ENCODE results near the gene ECEL1. TPM values are rescaled to one million over a fixed set of nuclear protein-coding genes. Genes with fewer than 3 reads are reported as not detected.

ECEL1 gene
- total and polyA plus RNA-seq, 2 of the 4 experiments (the other 2 are of a cell fraction) = not detected

DNA sequence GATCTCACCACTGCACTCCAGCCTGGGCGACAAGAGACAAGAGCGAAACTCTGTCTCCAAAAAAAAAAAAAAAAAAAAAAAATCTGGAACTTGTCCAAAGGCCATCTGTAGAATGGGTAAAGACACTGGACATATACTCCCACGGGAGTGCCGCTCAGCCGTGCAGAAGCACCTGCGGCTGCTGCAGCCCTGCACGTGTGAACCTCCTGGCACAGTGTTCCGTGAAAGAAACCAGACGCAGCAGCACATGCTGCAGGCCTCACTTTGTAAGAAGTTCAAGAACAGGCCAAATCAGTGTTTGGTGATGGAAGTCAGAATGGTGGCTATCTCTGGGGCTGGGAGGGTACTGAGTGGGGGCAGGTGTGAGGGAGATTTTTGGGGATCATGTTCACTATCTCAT, 44.8 kb upstream of the ECEL1 start:
- ChIA-PET CTCF (no interaction called here), POLR2A (ENCODE audit: unreplicated experiment) (no interaction called here)
- Histone ChIP-seq H2AK9ac (replicated peaks; ENCODE audit: low read depth, low read length, poor library complexity) (no peak overlapping the region), H3K27me3 (ENCODE audit: control insufficient read depth, insufficient read depth, low read length) (peaks cover 20% of the 10 kb centered on the region), H4K5ac (ENCODE audit: low read depth, low read length) (no peak overlapping the region), H3K18ac (ENCODE audit: low read depth, low read length) (no peak overlapping the region), H2BK15ac (ENCODE audit: low read depth, low read length) (no peak overlapping the region), H3K4me1 (ENCODE audit: control insufficient read depth, insufficient read depth, low read length) (no peaks in the 10 kb centered on the region), H2BK5ac (ENCODE audit: low read depth, low read length, poor library complexity, severe bottlenecking) (no peak overlapping the region), H3K27ac (ENCODE audit: insufficient read depth, low read length) (no peak overlapping the region), H3K9me1 (ENCODE audit: insufficient read depth, low read length) (no peaks in the 10 kb centered on the region), H3K9ac (ENCODE audit: low read depth, low read length) (no peak overlapping the region), H3K4me2 (ENCODE audit: low read depth, low read length) (no peak overlapping the region), H3K14ac (replicated peaks; ENCODE audit: low read depth, low read length) (no peak overlapping the region), H3K9me3 (ENCODE audit: control insufficient read depth, insufficient read depth, low read length) (peaks cover 6% of the 10 kb centered on the region), H4K91ac (ENCODE audit: insufficient read depth, low read depth, low read length) (no peak overlapping the region), H3K4me3 (ENCODE audit: insufficient read depth, low read depth, low read length) (no peak overlapping the region), H2AFZ (replicated peaks; ENCODE audit: low read length, poor library complexity) (no peak overlapping the region), H3K4ac (ENCODE audit: low read depth, low read length) (no peak overlapping the region), H4K20me1 (ENCODE audit: insufficient read depth, low read length) (no peaks in the 10 kb centered on the region), H3K36me3 (ENCODE audit: control insufficient read depth, insufficient read depth, low read length) (no peaks in the 10 kb centered on the region), H2BK20ac (ENCODE audit: low read depth, low read length) (no peak overlapping the region), H3K79me1 (ENCODE audit: low read depth in 1 of 2, low read length in 2 of 2) (no peaks in the 10 kb centered on the region), H3K56ac (ENCODE audit: extremely low read depth, insufficient read depth, low read length) (no peak overlapping the region), H3K23ac (ENCODE audit: low read depth, low read length) (no peak overlapping the region), H2AK5ac (ENCODE audit: low read depth, low read length) (no peak overlapping the region), H4K8ac (ENCODE audit: low read depth in 2 of 2, low read length in 2 of 2) (no peak overlapping the region), H2BK120ac (ENCODE audit: low read depth, low read length) (no peak overlapping the region)
- no CpG with 5 or more reads among the region's 9 CpGs for WGBS, 2 experiments (ENCODE audit: extremely low coverage in 2 of 2, insufficient read length in 1 of 2)
- DNase-seq (no peak), ATAC-seq (ENCODE audit: low read depth) (no peak)
- BruUV-seq (replicated peaks) = no TSS peak
- dilution Hi-C loops (cut with HindIII; ENCODE audit: low sequenced_read_pairs, unreplicated experiment) (no loop called here), intact Hi-C loops (cut with micrococcal nuclease) (no loop called here), in situ Hi-C loops (cut with MboI; ENCODE audit: low sequenced_read_pairs) (no loop called here)
- no peak for TF ChIP-seq SMC3 (IDR thresholded peaks at IDR 0.05; ENCODE audit: low read depth, low read length)
- TF ChIP-seq, protein P1, sequence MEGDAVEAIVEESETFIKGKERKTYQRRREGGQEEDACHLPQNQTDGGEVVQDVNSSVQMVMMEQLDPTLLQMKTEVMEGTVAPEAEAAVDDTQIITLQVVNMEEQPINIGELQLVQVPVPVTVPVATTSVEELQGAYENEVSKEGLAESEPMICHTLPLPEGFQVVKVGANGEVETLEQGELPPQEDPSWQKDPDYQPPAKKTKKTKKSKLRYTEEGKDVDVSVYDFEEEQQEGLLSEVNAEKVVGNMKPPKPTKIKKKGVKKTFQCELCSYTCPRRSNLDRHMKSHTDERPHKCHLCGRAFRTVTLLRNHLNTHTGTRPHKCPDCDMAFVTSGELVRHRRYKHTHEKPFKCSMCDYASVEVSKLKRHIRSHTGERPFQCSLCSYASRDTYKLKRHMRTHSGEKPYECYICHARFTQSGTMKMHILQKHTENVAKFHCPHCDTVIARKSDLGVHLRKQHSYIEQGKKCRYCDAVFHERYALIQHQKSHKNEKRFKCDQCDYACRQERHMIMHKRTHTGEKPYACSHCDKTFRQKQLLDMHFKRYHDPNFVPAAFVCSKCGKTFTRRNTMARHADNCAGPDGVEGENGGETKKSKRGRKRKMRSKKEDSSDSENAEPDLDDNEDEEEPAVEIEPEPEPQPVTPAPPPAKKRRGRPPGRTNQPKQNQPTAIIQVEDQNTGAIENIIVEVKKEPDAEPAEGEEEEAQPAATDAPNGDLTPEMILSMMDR (conservative IDR thresholded peaks at IDR 0.05; ENCODE audit: low read depth, low read length) = no peak
- no peak for TF ChIP-seq BHLHE40 (IDR thresholded peaks at IDR 0.05; ENCODE audit: low read depth, low read length)
- no peak for TF ChIP-seq POLR2A (IDR thresholded peaks at IDR 0.05; ENCODE audit: low read depth, low read length)
- TF ChIP-seq MAFK (IDR thresholded peaks at IDR 0.05; ENCODE audit: low read depth, low read length) = no peak
- TF ChIP-seq CHD1 (IDR thresholded peaks at IDR 0.05; ENCODE audit: low read depth, low read length) = no peak
- TF ChIP-seq NFE2L2 (IDR thresholded peaks at IDR 0.05; ENCODE audit: low read depth, low read length) = no peak
- no peak for TF ChIP-seq RAD21 (IDR thresholded peaks at IDR 0.05; ENCODE audit: low read length)
- no peak for TF ChIP-seq CEBPB (IDR thresholded peaks at IDR 0.05; ENCODE audit: low read depth, low read length)
- TF ChIP-seq, protein P2, sequence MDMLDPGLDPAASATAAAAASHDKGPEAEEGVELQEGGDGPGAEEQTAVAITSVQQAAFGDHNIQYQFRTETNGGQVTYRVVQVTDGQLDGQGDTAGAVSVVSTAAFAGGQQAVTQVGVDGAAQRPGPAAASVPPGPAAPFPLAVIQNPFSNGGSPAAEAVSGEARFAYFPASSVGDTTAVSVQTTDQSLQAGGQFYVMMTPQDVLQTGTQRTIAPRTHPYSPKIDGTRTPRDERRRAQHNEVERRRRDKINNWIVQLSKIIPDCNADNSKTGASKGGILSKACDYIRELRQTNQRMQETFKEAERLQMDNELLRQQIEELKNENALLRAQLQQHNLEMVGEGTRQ (IDR thresholded peaks at IDR 0.05; ENCODE audit: low read depth, low read length) = no peak
- no peak for TF ChIP-seq MAZ (IDR thresholded peaks at IDR 0.05; ENCODE audit: borderline replicate concordance, low read depth, low read length)
- TF ChIP-seq, protein P3, sequence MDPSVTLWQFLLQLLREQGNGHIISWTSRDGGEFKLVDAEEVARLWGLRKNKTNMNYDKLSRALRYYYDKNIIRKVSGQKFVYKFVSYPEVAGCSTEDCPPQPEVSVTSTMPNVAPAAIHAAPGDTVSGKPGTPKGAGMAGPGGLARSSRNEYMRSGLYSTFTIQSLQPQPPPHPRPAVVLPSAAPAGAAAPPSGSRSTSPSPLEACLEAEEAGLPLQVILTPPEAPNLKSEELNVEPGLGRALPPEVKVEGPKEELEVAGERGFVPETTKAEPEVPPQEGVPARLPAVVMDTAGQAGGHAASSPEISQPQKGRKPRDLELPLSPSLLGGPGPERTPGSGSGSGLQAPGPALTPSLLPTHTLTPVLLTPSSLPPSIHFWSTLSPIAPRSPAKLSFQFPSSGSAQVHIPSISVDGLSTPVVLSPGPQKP (IDR thresholded peaks at IDR 0.05; ENCODE audit: borderline replicate concordance, low read depth, low read length) = no peak
- TF ChIP-seq RFX5 (IDR thresholded peaks at IDR 0.05; ENCODE audit: low read depth, low read length) = no peak
- no peak for TF ChIP-seq MXI1 (IDR thresholded peaks at IDR 0.05; ENCODE audit: borderline replicate concordance, low read depth, low read length)
- no peak for TF ChIP-seq FOS (IDR thresholded peaks at IDR 0.05; ENCODE audit: low read depth, low read length)
